Right ventricle myocardium inferior (tissue), 1 donor: Measurements from ENCODE around the gene IL17RB. TPM values are rescaled to one million over a fixed set of nuclear protein-coding genes. Genes with fewer than 3 reads are reported as not detected.

Source experiments
- ATAC-seq: fragments of 200-7000 bp; cut with Tn5 transposase; one replicate; pipeline ENCODE4 v1.9.1; 2020; ENCODE audit warnings: mild to moderate bottlenecking, moderate library complexity
- DNase-seq: peaks from one replicate; pipeline ENCODE4 v3.0.0; 2021; ENCODE audit errors: missing footprints
- intact Hi-C: fragments of 100-400 bp; cut with DNase I; formaldehyde crosslinking; loops from one replicate; pipeline ENCODE4 v1.11.0; 2022
- long read RNA-seq: library from polyadenylated mRNA; unstranded; transcript quantifications from one replicate; pipeline ENCODE4 v2.0.0, GENCODE V29; 2021
- total RNA-seq: library from RNA; stranded (reverse); fragmentation: NEBNext Ultra II Directional; extraction: Animal tissue kit (Norgen Biotek cat#: 25700); gene quantifications from one replicate; pipeline ENCODE4 v1.2.1, GENCODE V29; 2021
- donor health status: DM: no; HTN: yes; CAD: no; lungs with severe emphysema.

The IL17RB gene, protein sequence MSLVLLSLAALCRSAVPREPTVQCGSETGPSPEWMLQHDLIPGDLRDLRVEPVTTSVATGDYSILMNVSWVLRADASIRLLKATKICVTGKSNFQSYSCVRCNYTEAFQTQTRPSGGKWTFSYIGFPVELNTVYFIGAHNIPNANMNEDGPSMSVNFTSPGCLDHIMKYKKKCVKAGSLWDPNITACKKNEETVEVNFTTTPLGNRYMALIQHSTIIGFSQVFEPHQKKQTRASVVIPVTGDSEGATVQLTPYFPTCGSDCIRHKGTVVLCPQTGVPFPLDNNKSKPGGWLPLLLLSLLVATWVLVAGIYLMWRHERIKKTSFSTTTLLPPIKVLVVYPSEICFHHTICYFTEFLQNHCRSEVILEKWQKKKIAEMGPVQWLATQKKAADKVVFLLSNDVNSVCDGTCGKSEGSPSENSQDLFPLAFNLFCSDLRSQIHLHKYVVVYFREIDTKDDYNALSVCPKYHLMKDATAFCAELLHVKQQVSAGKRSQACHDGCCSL
- 3.2 TPM for total RNA-seq
- long read RNA-seq, partial matches to known transcripts, result 0 of 1 reads
- long read RNA-seq, other reads (novel, unspliced or antisense), result 0 of 1 reads

DNA sequence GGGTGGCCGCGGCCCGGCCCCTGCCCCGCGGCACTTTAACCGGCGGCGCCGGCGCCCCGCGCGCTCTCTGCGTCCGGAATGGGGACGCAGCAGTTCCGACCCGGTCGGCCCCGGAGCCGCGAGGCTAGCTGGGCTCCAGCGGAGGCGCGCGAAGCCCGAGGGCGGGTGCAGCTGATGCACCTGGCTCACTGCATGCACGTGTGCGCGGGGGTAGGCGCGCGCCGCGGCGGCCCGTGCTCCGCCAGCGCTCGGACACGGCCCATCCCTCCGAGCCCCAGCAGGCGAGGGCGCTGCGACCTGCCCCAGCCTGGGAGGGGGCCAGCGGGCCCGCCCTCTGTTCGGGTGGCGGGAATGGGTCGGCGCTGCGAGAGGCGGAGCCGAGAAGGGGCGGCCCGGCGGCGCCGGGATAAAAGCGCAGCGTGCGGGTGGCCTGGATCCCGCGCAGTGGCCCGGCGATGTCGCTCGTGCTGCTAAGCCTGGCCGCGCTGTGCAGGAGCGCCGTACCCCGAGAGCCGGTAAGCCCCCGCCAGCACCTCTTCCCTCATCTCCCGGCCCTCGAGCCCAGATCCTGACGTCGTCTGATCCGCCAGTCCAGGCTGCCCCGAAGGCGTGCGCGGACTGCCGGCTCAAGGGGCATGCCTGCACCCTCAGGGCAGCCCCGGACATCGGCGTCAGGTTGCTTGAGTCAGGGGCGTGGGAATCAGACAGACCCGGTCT is at the start of gene IL17RB, which contains the start of gene CHDH:
TSS of gene IL17RB (plus strand) at position 435 of the 717 bp plus-strand sequence. CDS start at position 456, 21 bp downstream.
TSS of gene CHDH (minus strand) at position 286 of the 717 bp plus-strand sequence. CDS start 22,411 bp downstream, outside the sequence.
- DNase-seq (no peak), ATAC-seq (peak; percentile 87)
- intact Hi-C loops, result loop anchor here (5.0 kb wide), 1 partner anchor 114 kb away; no protein-coding TSS in a partner anchor

- intact Hi-C loops, result no loop called here
- no peak for ATAC-seq
These were observed 48.2 kb upstream of the IL17RB start for GRCh38 chr3:53798144-53798543.

GRCh38 chr3:53799338-53799865 is 47.0 kb upstream of the IL17RB start:
- intact Hi-C loops, result no loop called here
- no peak for DNase-seq
- ATAC-seq, result no peak

More at GRCh38 chr3:53798144-53798543, 48.2 kb upstream of the IL17RB start:
- no peak for DNase-seq

DNA sequence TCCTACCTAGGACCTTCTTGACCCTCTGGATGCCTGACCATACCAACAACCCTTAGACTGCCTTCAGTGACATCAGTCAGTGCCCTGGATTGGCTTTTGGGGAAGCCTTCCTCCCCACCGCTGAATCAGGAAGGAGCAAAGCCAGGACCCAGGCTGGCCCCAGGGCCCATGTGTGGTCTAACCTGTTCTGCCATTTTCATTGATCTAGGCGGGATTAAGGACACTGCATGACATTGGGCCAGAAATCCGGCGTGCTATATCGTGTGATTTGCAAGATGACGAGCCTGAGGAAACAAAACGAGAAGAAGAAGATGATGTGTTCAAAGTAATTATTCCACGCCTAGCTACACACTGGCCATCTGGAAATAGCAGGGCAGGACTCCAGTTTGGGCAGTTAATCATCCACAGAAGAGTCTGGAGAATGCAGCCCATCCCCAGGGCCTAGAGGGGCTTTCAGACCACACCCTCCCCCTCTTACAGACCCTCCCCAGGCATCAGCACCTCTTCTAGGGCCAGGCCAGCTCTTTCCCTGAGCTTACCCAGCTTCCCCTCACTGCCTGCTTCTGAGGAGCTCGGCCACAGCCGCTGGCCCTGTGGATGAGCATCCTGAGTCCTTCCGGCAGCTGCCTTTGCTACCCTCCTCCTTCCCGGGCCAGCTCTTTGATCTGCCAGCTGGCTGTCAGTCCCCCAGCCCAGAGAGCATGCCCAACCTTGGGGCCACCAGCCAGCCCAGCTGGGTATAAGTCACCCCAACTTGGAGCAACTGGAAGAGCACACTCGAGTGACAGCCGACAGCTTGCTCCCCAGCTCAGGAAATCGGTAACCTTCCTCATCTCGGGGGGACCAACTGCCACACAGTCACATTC is 46.1 kb upstream of the IL17RB start:
- ATAC-seq (no peak), DNase-seq (no peak)
- intact Hi-C loops, result no loop called here

GRCh38 chr3:53801319-53801718 is 45.0 kb upstream of the IL17RB start:
- DNase-seq, result no peak
- intact Hi-C loops, result no loop called here

GRCh38 chr3:53802256-53802880 is 44.0 kb upstream of the IL17RB start:
- intact Hi-C loops, result no loop called here
- no peak for DNase-seq
- ATAC-seq, result no peak

More at GRCh38 chr3:53801319-53801718, 45.0 kb upstream of the IL17RB start:
- no peak for ATAC-seq

- no peak for ATAC-seq
- DNase-seq, result no peak
- intact Hi-C loops, result no loop called here
These were observed 43.1 kb upstream of the IL17RB start for GRCh38 chr3:53803124-53803815.

GRCh38 chr3:53803816-53804695 is 42.3 kb upstream of the IL17RB start:
- ATAC-seq, result no peak
- no peak for DNase-seq
- intact Hi-C loops, result no loop called here

DNA sequence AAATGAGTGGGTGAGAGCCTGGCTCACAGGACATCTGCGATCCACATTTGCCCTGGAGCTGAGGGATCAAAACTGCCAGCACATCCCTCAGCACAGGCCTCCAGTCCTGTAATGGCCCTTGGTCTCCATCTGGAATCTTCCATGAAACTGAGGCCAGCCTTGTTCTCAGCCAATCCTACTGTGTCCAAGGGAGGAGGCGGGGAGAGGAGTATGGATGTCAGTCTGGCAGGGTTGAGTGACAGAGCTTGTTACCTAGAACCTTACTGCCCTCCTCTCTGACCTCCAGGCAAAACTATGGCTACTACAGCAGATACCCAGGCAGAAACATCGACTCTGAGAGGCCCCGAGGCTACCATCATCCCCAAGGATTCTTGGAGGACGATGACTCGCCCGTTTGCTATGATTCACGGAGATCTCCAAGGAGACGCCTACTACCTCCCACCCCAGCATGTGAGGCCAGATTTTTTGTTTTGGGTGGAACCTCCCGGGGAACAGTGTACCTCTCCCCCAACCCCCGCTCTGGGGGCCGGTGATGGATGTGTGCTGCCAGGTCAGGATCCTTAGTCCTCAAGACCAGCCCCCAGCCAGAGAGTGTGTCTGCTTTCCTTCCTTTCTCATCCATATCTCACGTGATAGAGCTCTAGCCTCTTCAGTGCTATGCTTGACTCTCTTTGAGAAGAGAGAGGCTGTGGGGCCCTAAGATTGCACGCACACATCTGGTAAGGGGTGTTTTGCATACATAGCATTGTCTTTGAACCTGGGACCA is 41.5 kb upstream of the IL17RB start:
- intact Hi-C loops, result no loop called here
- no peak for DNase-seq
- no peak for ATAC-seq

DNA sequence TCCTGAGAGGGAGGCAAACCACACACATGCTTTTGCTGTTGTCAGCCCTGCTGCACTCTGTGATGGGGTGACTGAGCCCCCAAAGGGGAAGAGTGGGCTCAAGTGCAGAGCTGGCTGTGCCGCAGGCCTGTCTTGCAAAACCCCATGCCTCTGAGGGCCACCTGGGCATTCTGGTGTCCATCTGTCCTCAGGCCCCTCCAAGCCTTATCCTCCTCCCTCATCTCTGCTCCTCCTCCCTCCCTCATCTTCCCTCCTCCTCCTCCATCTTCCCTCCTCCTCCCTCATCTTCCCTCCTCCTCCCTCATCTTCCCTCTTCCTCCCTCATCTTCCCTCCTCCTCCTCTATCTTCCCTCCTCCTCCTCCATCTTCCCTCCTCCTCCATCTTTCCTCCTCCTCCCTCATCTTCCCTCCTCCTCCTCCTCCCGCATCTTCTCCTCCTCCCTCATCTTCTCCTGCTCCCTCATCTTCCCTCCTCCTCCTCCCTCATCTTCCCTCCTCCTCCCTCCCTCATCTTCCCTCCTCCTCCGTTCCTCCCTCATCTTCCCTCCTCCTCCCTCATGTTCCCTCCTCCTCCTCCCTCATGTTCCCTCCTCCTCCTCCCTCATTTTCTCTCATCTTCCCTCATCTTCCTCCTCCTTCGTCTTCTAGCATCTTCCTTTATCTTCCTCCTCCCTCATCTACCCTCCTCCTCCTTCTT is 40.8 kb upstream of the IL17RB start:
- intact Hi-C loops, result no loop called here
- DNase-seq, result no peak
- no peak for ATAC-seq

- intact Hi-C loops, result no loop called here
- peak; percentile 86 for ATAC-seq
- DNase-seq, result no peak
These were observed 39.9 kb upstream of the IL17RB start for GRCh38 chr3:53806182-53807116.

- intact Hi-C loops, result no loop called here
- DNase-seq, result no peak
- ATAC-seq, result peak; percentile 61
These were observed 39.1 kb upstream of the IL17RB start for GRCh38 chr3:53807117-53807810.

DNA sequence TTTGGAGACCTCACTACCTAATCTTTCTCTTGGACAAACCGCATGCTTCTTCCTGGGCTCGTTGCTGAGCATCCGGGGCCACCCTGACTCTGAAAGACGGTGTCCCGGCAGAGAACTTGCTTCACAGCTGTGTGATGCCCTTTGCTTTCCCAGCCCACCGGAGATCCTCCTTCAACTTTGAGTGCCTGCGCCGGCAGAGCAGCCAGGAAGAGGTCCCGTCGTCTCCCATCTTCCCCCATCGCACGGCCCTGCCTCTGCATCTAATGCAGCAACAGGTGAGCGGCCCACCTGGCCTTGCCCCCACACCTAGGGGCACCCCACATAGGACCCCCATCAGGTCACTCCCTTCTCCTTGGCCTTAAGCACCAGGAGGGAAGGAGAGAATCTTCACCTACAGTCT is 37.9 kb upstream of the IL17RB start:
- intact Hi-C loops, result no loop called here
- DNase-seq (no peak), ATAC-seq (no peak)

DNA sequence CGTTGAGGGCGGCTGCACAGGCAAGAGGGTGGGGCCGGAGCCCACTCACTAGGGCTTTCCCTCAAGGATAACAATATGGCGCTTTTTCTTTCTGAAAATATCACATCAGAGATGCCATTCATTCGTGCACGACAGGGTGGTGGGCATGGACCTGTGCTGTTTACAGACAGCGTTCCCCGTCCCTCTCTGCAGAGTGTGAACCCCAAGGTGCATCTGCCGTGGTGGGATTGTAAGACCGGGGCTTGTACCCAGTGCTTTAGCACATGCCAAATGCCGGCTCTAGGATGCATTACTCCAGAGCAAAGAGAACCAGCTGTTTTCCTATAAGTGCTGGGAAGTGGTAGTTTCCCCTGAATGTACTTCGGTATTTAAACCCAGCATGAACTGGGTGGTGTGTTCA is 37.1 kb upstream of the IL17RB start:
- no peak for ATAC-seq
- intact Hi-C loops, result no loop called here
- DNase-seq, result no peak
